CD14-positive monocyte (primary cell): ENCODE data around the gene SPAM1. TPM values are rescaled to one million over a fixed set of nuclear protein-coding genes. Genes with fewer than 3 reads are reported as not detected.

Source experiments
- DNase-seq, 3 donors: peaks; one replicate each; pipeline ENCODE4 v3.0.0-alpha.2; 2011 to 2022
- H2AFZ ChIP-seq: 2 replicates; pipeline ENCODE4 v1.6.0; 2012; ENCODE audit warnings: mild to moderate bottlenecking, low read depth, low read length, inconsistent platforms; ENCODE audit not compliant: insufficient read depth, poor library complexity, severe bottlenecking
- H3K27ac ChIP-seq, 2 donors: 1 replicate in 1 of 2; 2 replicates in 1 of 2; pipeline ENCODE4 v1.5.1; 2012 to 2013; ENCODE audit warnings: low read length in 2 of 2, control low read depth in 1 of 2, inconsistent platforms in 1 of 2, low read depth in 1 of 2, mild to moderate bottlenecking in 1 of 2
- H3K27me3 ChIP-seq, 2 donors: one replicate each; pipeline versions ENCODE4 v1.6.0 to v1.6.1; 2011 to 2013; ENCODE audit warnings: low read length in 2 of 2; ENCODE audit not compliant: control insufficient read depth in 2 of 2, insufficient read depth in 2 of 2
- H3K36me3 ChIP-seq, 2 donors: replicated peaks in 1 of 2; 1 replicate in 1 of 2; 2 replicates in 1 of 2; pipeline versions ENCODE4 v1.5.1 to v1.6.1; 2012 to 2013; ENCODE audit warnings: low read length in 2 of 2, control low read depth in 1 of 2, inconsistent platforms in 1 of 2, mild to moderate bottlenecking in 1 of 2; ENCODE audit not compliant: insufficient read depth in 2 of 2, control insufficient read depth in 1 of 2
- H3K4me1 ChIP-seq, 2 donors: 1 replicate in 1 of 2; 2 replicates in 1 of 2; pipeline versions ENCODE4 v1.5.1 to v1.6.1; 2012 to 2013; ENCODE audit warnings: low read length in 2 of 2, control low read depth in 1 of 2, inconsistent platforms in 1 of 2, mild to moderate bottlenecking in 1 of 2, moderate library complexity in 1 of 2; ENCODE audit not compliant: insufficient read depth in 2 of 2, control insufficient read depth in 1 of 2
- H3K4me2 ChIP-seq: replicated peaks from 2 replicates; pipeline ENCODE3; 2012; ENCODE audit warnings: low read length, moderate library complexity, mild to moderate bottlenecking; ENCODE audit not compliant: poor library complexity, severe bottlenecking; ENCODE audit errors: extremely low read depth
- H3K4me3 ChIP-seq, 3 experiments: fragments of 200-600 bp in 1 of 3; sonication (generic) in 1 of 3; replicated peaks in 1 of 3; 1 replicate in 2 of 3; 2 replicates in 1 of 3; pipeline ENCODE4 v1.5.1; 2011 to 2013; ENCODE audit warnings: low read length in 3 of 3, mild to moderate bottlenecking in 3 of 3, control low read depth in 2 of 3, low read depth in 2 of 3, inconsistent platforms in 1 of 3, moderate library complexity in 1 of 3
- H3K79me2 ChIP-seq: 2 replicates; pipeline ENCODE4 v1.6.0; 2012; ENCODE audit warnings: mild to moderate bottlenecking, control low read depth, inconsistent platforms, low read length, moderate library complexity; ENCODE audit not compliant: insufficient read depth
- H3K9ac ChIP-seq: 2 replicates; pipeline ENCODE4 v1.6.0; 2017; ENCODE audit warnings: low read length, mild to moderate bottlenecking; ENCODE audit not compliant: insufficient read depth, poor library complexity, severe bottlenecking
- H3K9me3 ChIP-seq, 2 donors: replicated peaks in 1 of 2; 1 replicate in 1 of 2; 2 replicates in 1 of 2; pipeline versions ENCODE4 v1.5.1 to v1.6.1; 2012 to 2013; ENCODE audit warnings: low read length in 2 of 2, control low read depth in 1 of 2; ENCODE audit not compliant: control insufficient read depth in 1 of 2, insufficient read depth in 1 of 2
- H4K20me1 ChIP-seq: 2 replicates; pipeline ENCODE4 v1.6.0; 2012; ENCODE audit warnings: mild to moderate bottlenecking, low read length, control low read depth, moderate library complexity; ENCODE audit not compliant: insufficient read depth
- H3K27ac Mint-ChIP-seq, 7 donors: one replicate each; pipeline ENCODE4 v1.8.0; 2020; ENCODE audit warnings: mild to moderate bottlenecking in 7 of 7, mixed read lengths in 7 of 7, moderate library complexity in 6 of 7, inconsistent platforms in 2 of 7
- H3K27me3 Mint-ChIP-seq, 3 donors: one replicate each; pipeline ENCODE4 v1.8.0; 2021 to 2022; ENCODE audit warnings: low read depth in 3 of 3, mild to moderate bottlenecking in 3 of 3, mixed read lengths in 3 of 3, moderate library complexity in 3 of 3, inconsistent platforms in 1 of 3
- H3K36me3 Mint-ChIP-seq, 2 donors: one replicate each; pipeline ENCODE4 v1.8.0; 2020; ENCODE audit warnings: mixed read lengths in 2 of 2, inconsistent platforms in 1 of 2, mild to moderate bottlenecking in 1 of 2
- H3K4me1 Mint-ChIP-seq: one replicate; pipeline ENCODE4 v1.8.0; 2020; ENCODE audit warnings: mild to moderate bottlenecking, mixed read lengths
- H3K4me3 Mint-ChIP-seq, 2 donors: one replicate each; pipeline ENCODE4 v1.8.0; 2020; ENCODE audit warnings: mild to moderate bottlenecking in 2 of 2, mixed read lengths in 2 of 2, moderate library complexity in 1 of 2
- H3K9me3 Mint-ChIP-seq, 7 donors: one replicate each; pipeline ENCODE4 v1.8.0; 2020 to 2022; ENCODE audit warnings: mixed read lengths in 7 of 7, mild to moderate bottlenecking in 6 of 7, moderate library complexity in 6 of 7, inconsistent platforms in 2 of 7
- CTCF ChIP-seq: fragments of 200-600 bp; IDR thresholded peaks from one replicate; pipeline ENCODE4 v1.8.0; 2022; ENCODE audit warnings: antibody characterized with exemption, mild to moderate bottlenecking
- WGBS: methylation state at CpG from one replicate; pipeline ENCODE4 v1.1.5; 2013; ENCODE audit warnings: missing lambda C conversion rate; ENCODE audit not compliant: insufficient coverage; 5-methylcytosine and 5-hydroxymethylcytosine counted together
- intact Hi-C, 2 donors: fragments of 100-400 bp; cut with micrococcal nuclease; formaldehyde crosslinking; loops; one replicate each; pipeline versions ENCODE4 v1.15.0 to v1.15.1; 2023
- polyA plus RNA-seq, 3 donors: library from polyadenylated mRNA; depleted of rRNA in 1 of 3; unstranded in 2 of 3; stranded (reverse) in 1 of 3; fragments of 300-500 nt in 2 of 3; fragments of >200 nt in 1 of 3; fragmentation: Illumina TruSeq in 2 of 3; gene quantifications; 1 replicate in 2 of 3; 2 replicates in 1 of 3; pipeline ENCODE4 v1.2.3, GENCODE V29; 2012 to 2021

Gene SPAM1
- polyA plus RNA-seq, 3 donors = not detected

GRCh38 chr7:123974326-123974908 lies 49.4 kb downstream of the SPAM1 start:
- Histone ChIP-seq H3K79me2 (no peaks in the 10 kb centered on the region), H2AFZ (no peak overlapping the region), H4K20me1 (no peaks in the 10 kb centered on the region), H3K4me2 (no peak overlapping the region), H3K27me3 (no peaks in the 10 kb centered on the region), H3K27ac (no peak overlapping the region), H3K4me3 (no peak overlapping the region), H3K36me3 (no peaks in the 10 kb centered on the region), H3K9me3 (no peaks in the 10 kb centered on the region), H3K4me1 (no peaks in the 10 kb centered on the region), H3K9ac (no peak overlapping the region)
- H3K27me3 Mint-ChIP-seq = peaks cover 0 to 2% (median 0%) of the 10 kb centered on the region in 3 donors
- no peak for DNase-seq
- no peak for TF ChIP-seq CTCF
- peak overlapping the region in 1 of 7 donors; percentile 57 for H3K27ac Mint-ChIP-seq
- WGBS = 100% methylated on average over 1 of the region's 7 CpGs
- no peak overlapping the region for H3K4me3 Mint-ChIP-seq
- intact Hi-C loops = no loop called here
- H3K9me3 Mint-ChIP-seq = peaks cover 0 to 4% (median 0%) of the 10 kb centered on the region in 7 donors
- H3K36me3 Mint-ChIP-seq = no peaks in the 10 kb centered on the region
- H3K4me1 Mint-ChIP-seq = no peaks in the 10 kb centered on the region

GRCh38 chr7:123975084-123975483 lies 50.0 kb downstream of the SPAM1 start:
- Mint-ChIP-seq H3K4me3 (no peak overlapping the region), H3K4me1 (no peaks in the 10 kb centered on the region), H3K36me3 (no peaks in the 10 kb centered on the region), H3K27ac (no peak overlapping the region), H3K27me3 (peaks cover 0 to 2% (median 0%) of the 10 kb centered on the region in 3 donors), H3K9me3 (peaks cover 0 to 4% (median 0%) of the 10 kb centered on the region in 7 donors)
- H3K36me3 ChIP-seq = no peaks in the 10 kb centered on the region
- no peak overlapping the region for H3K27ac ChIP-seq
- no peaks in the 10 kb centered on the region for H3K27me3 ChIP-seq
- no peak overlapping the region for H3K4me2 ChIP-seq
- no peak for DNase-seq
- intact Hi-C loops = no loop called here
- no peak overlapping the region for H2AFZ ChIP-seq
- H3K4me1 ChIP-seq = no peaks in the 10 kb centered on the region
- no peak overlapping the region for H3K9ac ChIP-seq
- no peak overlapping the region for H3K4me3 ChIP-seq
- H3K79me2 ChIP-seq = no peaks in the 10 kb centered on the region
- no peaks in the 10 kb centered on the region for H4K20me1 ChIP-seq
- H3K9me3 ChIP-seq = no peaks in the 10 kb centered on the region
- TF ChIP-seq CTCF = no peak
